ENCODE results near the gene GLP2R. TPM values are rescaled to one million over a fixed set of nuclear protein-coding genes. Genes with fewer than 3 reads are reported as not detected.

The GLP2R gene
- total RNA-seq, 1 experiment from 2014 or later = 0.22 TPM

GRCh38 chr17:9844153-9844552 lies 18.4 kb downstream of the GLP2R start:
- Histone ChIP-seq H3K27ac (ENCODE audit: low read length) (no peak overlapping the region), H3K4me3 (ENCODE audit: low read length) (no peak overlapping the region), H3K9me2 (replicated peaks; ENCODE audit: low read length) (no peaks in the 10 kb centered on the region), H2AFZ (ENCODE audit: low read length) (no peak overlapping the region), H3K9ac (ENCODE audit: low read length) (no peak overlapping the region), H3K36me3 (ENCODE audit: low read depth, low read length) (no peaks in the 10 kb centered on the region), H4K20me1 (ENCODE audit: low read length) (no peaks in the 10 kb centered on the region), H3K9me3 (ENCODE audit: low read length) (no peaks in the 10 kb centered on the region), H3K4me1 (ENCODE audit: insufficient read depth, low read length) (peaks cover 17% of the 10 kb centered on the region), H3K79me2 (ENCODE audit: low read length) (no peaks in the 10 kb centered on the region), H3F3A (ENCODE audit: low read length, unreplicated experiment) (no peaks in the 10 kb centered on the region), H3K4me2 (ENCODE audit: low read length) (no peak overlapping the region), H3K27me3 (ENCODE audit: low read length) (no peaks in the 10 kb centered on the region)
- intact Hi-C loops (cut with micrococcal nuclease) = no loop called here
- DNase-seq (no peak), ATAC-seq (no peak)
- CTCF ChIA-PET = no interaction called here
- TF ChIP-seq EZH2phosphoT487 (IDR thresholded peaks at IDR 0.05; ENCODE audit: borderline replicate concordance, low read length) = no peak
- TF ChIP-seq EZH2 (IDR thresholded peaks at IDR 0.05; ENCODE audit: low read length, unreplicated experiment) = no peak
- TF ChIP-seq, protein P1, sequence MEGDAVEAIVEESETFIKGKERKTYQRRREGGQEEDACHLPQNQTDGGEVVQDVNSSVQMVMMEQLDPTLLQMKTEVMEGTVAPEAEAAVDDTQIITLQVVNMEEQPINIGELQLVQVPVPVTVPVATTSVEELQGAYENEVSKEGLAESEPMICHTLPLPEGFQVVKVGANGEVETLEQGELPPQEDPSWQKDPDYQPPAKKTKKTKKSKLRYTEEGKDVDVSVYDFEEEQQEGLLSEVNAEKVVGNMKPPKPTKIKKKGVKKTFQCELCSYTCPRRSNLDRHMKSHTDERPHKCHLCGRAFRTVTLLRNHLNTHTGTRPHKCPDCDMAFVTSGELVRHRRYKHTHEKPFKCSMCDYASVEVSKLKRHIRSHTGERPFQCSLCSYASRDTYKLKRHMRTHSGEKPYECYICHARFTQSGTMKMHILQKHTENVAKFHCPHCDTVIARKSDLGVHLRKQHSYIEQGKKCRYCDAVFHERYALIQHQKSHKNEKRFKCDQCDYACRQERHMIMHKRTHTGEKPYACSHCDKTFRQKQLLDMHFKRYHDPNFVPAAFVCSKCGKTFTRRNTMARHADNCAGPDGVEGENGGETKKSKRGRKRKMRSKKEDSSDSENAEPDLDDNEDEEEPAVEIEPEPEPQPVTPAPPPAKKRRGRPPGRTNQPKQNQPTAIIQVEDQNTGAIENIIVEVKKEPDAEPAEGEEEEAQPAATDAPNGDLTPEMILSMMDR (conservative IDR thresholded peaks at IDR 0.05; ENCODE audit: low read depth, low read length) = no peak
- POLR2A ChIA-PET (ENCODE audit: unreplicated experiment) = no interaction called here
- no TSS peak for BruUV-seq (replicated peaks)

DNA sequence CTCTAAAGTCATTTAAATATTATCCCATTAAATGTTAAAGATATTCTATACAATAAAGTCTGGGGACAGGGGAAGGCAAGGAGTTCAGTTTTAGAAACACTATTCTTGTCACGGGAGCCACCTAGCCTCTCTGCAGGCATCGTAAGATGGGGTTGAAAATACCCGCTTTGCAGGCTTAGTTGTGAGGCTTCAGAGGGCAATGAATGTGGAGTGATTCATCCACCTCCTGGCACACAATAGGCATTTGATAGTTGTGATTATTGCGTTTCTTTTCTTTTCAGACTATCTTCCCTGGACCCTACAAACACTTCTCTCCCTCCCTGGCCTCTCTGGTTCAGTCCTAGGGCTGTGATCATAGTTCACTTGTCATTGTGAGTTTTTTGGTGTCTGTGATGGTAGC lies 19.6 kb downstream of the GLP2R start:
- no peaks in the 10 kb centered on the region for H3K79me2 ChIP-seq (ENCODE audit: low read length)
- TF ChIP-seq EZH2 (IDR thresholded peaks at IDR 0.05; ENCODE audit: low read length, unreplicated experiment) = no peak
- TF ChIP-seq, protein P1 (conservative IDR thresholded peaks at IDR 0.05; ENCODE audit: low read depth, low read length) = no peak
- no peak for TF ChIP-seq EZH2phosphoT487 (IDR thresholded peaks at IDR 0.05; ENCODE audit: borderline replicate concordance, low read length)
- intact Hi-C loops (cut with micrococcal nuclease) = no loop called here
- peak overlapping the region; percentile 10; the same call in 1 of the 2 replicates for H3K4me2 ChIP-seq (ENCODE audit: low read length)
- H3K9ac ChIP-seq (ENCODE audit: low read length) = no peak overlapping the region
- no peaks in the 10 kb centered on the region for H3K36me3 ChIP-seq (ENCODE audit: low read depth, low read length)
- H3K9me2 ChIP-seq (replicated peaks; ENCODE audit: low read length) = no peaks in the 10 kb centered on the region
- BruUV-seq (replicated peaks) = no TSS peak
- no peaks in the 10 kb centered on the region for H4K20me1 ChIP-seq (ENCODE audit: low read length)
- peaks cover 17% of the 10 kb centered on the region for H3K4me1 ChIP-seq (ENCODE audit: insufficient read depth, low read length)
- H3F3A ChIP-seq (ENCODE audit: low read length, unreplicated experiment) = no peaks in the 10 kb centered on the region
- CTCF ChIA-PET = no interaction called here
- POLR2A ChIA-PET (ENCODE audit: unreplicated experiment) = no interaction called here
- no peak overlapping the region for H2AFZ ChIP-seq (ENCODE audit: low read length)
- no peak overlapping the region for H3K27ac ChIP-seq (ENCODE audit: low read length)
- no peaks in the 10 kb centered on the region for H3K9me3 ChIP-seq (ENCODE audit: low read length)
- no peaks in the 10 kb centered on the region for H3K27me3 ChIP-seq (ENCODE audit: low read length)
- no peak for ATAC-seq
- H3K4me3 ChIP-seq (ENCODE audit: low read length) = no peak overlapping the region
- DNase-seq = peak; percentile 59

DNA sequence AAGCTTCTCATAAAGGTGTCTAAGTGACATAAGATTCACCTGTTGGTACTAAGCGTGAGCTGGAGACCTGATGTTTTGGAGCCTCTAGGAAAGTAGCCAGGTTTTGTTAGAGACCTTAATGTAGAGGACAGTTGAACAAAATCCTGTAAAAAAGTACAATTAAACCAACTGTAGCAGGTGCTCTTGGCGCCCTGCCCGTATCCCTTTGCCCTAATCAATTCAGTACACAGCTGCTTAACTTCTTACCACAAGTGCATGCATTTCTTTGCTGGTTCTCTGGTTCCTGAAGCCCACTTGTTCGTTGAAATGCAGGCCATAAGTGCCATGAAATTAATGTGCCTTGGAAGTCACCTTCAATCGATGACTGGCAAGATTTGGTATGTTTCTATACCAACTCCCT lies 24.4 kb downstream of the GLP2R start:
- H3K9me2 ChIP-seq (replicated peaks; ENCODE audit: low read length) = no peaks in the 10 kb centered on the region
- ATAC-seq (no peak), DNase-seq (no peak)
- no peaks in the 10 kb centered on the region for H3K36me3 ChIP-seq (ENCODE audit: low read depth, low read length)
- H2AFZ ChIP-seq (ENCODE audit: low read length) = no peak overlapping the region
- no peaks in the 10 kb centered on the region for H3K9me3 ChIP-seq (ENCODE audit: low read length)
- TF ChIP-seq EZH2 (IDR thresholded peaks at IDR 0.05; ENCODE audit: low read length, unreplicated experiment) (no peak), EZH2phosphoT487 (IDR thresholded peaks at IDR 0.05; ENCODE audit: borderline replicate concordance, low read length) (no peak)
- no peaks in the 10 kb centered on the region for H3K4me1 ChIP-seq (ENCODE audit: insufficient read depth, low read length)
- CTCF ChIA-PET = no interaction called here
- POLR2A ChIA-PET (ENCODE audit: unreplicated experiment) = no interaction called here
- no peaks in the 10 kb centered on the region for H3F3A ChIP-seq (ENCODE audit: low read length, unreplicated experiment)
- BruUV-seq (replicated peaks) = no TSS peak
- intact Hi-C loops (cut with micrococcal nuclease) = no loop called here
- no peak overlapping the region for H3K9ac ChIP-seq (ENCODE audit: low read length)
- H3K4me3 ChIP-seq (ENCODE audit: low read length) = no peak overlapping the region
- no peaks in the 10 kb centered on the region for H4K20me1 ChIP-seq (ENCODE audit: low read length)
- H3K27ac ChIP-seq (ENCODE audit: low read length) = no peak overlapping the region
- H3K27me3 ChIP-seq (ENCODE audit: low read length) = no peaks in the 10 kb centered on the region
- H3K79me2 ChIP-seq (ENCODE audit: low read length) = no peaks in the 10 kb centered on the region
- no peak overlapping the region for H3K4me2 ChIP-seq (ENCODE audit: low read length)

All from PC-3 (cell line).